ENCODE measurements around the gene MAFF. TPM values are rescaled to one million over a fixed set of nuclear protein-coding genes. Genes with fewer than 3 reads are reported as not detected.

The MAFF gene
- total RNA-seq, 1 experiment from 2014 or later, result 4.6 TPM

- TF ChIP-seq ARID4B (CRISPR knock-in tag; IDR thresholded peaks at IDR 0.05; ENCODE audit: borderline replicate concordance), result no peak
- TF ChIP-seq FOXJ3 (CRISPR knock-in tag; IDR thresholded peaks at IDR 0.05; ENCODE audit: borderline replicate concordance), result no peak
- TF ChIP-seq ZNF121 (CRISPR knock-in tag; IDR thresholded peaks at IDR 0.05), result no peak
- TF ChIP-seq OVOL2 (CRISPR knock-in tag; IDR thresholded peaks at IDR 0.05; ENCODE audit: borderline replicate concordance), result no peak
- TF ChIP-seq FOXP4 (CRISPR knock-in tag; IDR thresholded peaks at IDR 0.05), result no peak
Measured at GRCh38 chr22:38220163-38220562, 18.4 kb downstream of the MAFF start (continued).

GRCh38 chr22:38220653-38221386 lies 19.0 kb downstream of the MAFF start:
- H3K27me3 Mint-ChIP-seq (ENCODE audit: low read depth), result no peaks in the 10 kb centered on the region
- DNase-seq (ENCODE audit: low spot score) (no peak), ATAC-seq (no peak; the same call in 1 of the 2 replicates)
- H3K27ac Mint-ChIP-seq, result no peak overlapping the region
- H3K9me3 Mint-ChIP-seq, result no peaks in the 10 kb centered on the region
- ChIA-PET CTCF (interaction anchor here (1.4 to 2.6 kb wide), 4 partner anchors 10 to 168 kb away, joined by 3 to 9 read pairs (median 6); partner anchors contain the start of gene MAFF), POLR2A (no interaction called here)
- H3K4me3 Mint-ChIP-seq, result no peak overlapping the region
- H3K4me1 Mint-ChIP-seq, result peaks cover 17% of the 10 kb centered on the region
- peaks cover 12% of the 10 kb centered on the region for H3K36me3 Mint-ChIP-seq
- TF ChIP-seq FOXJ3 (CRISPR knock-in tag; IDR thresholded peaks at IDR 0.05; ENCODE audit: borderline replicate concordance) (no peak), E2F5 (CRISPR knock-in tag; IDR thresholded peaks at IDR 0.05) (no peak), ETV6 (CRISPR knock-in tag; IDR thresholded peaks at IDR 0.05) (no peak), STAT6 (CRISPR knock-in tag; conservative IDR thresholded peaks at IDR 0.05; ENCODE audit: low read depth) (no peak), PREB (CRISPR knock-in tag; IDR thresholded peaks at IDR 0.05; ENCODE audit: borderline replicate concordance) (no peak), TCF7 (CRISPR knock-in tag; IDR thresholded peaks at IDR 0.05; ENCODE audit: low read depth) (no peak), NR1H2 (CRISPR knock-in tag; IDR thresholded peaks at IDR 0.05) (no peak), ZBTB43 (CRISPR knock-in tag; IDR thresholded peaks at IDR 0.05) (no peak), ZNF671 (CRISPR knock-in tag; IDR thresholded peaks at IDR 0.05) (no peak), SP1 (CRISPR knock-in tag; conservative IDR thresholded peaks at IDR 0.05) (no peak), CREM (CRISPR knock-in tag; IDR thresholded peaks at IDR 0.05) (no peak)
